HG03469 (cell line): ENCODE data around the gene EXOSC5.
A peak's percentile ranks its signal among the peaks of the same experiment; 100 is the strongest.
"Not testable (repeated sequence)": the region's sequence is repeated elsewhere in the genome, so short reads cannot be mapped to it uniquely, and the experiment has no call there.

Experiments
- ATAC-seq: cut with Tn5 transposase; IDR thresholded peaks from one replicate; pipeline ENCODE4 v1.9.1; 2021; ENCODE audit warnings: mild to moderate bottlenecking, moderate library complexity, moderate number of reproducible peaks; ENCODE audit not compliant: unreplicated experiment

Gene EXOSC5

DNA sequence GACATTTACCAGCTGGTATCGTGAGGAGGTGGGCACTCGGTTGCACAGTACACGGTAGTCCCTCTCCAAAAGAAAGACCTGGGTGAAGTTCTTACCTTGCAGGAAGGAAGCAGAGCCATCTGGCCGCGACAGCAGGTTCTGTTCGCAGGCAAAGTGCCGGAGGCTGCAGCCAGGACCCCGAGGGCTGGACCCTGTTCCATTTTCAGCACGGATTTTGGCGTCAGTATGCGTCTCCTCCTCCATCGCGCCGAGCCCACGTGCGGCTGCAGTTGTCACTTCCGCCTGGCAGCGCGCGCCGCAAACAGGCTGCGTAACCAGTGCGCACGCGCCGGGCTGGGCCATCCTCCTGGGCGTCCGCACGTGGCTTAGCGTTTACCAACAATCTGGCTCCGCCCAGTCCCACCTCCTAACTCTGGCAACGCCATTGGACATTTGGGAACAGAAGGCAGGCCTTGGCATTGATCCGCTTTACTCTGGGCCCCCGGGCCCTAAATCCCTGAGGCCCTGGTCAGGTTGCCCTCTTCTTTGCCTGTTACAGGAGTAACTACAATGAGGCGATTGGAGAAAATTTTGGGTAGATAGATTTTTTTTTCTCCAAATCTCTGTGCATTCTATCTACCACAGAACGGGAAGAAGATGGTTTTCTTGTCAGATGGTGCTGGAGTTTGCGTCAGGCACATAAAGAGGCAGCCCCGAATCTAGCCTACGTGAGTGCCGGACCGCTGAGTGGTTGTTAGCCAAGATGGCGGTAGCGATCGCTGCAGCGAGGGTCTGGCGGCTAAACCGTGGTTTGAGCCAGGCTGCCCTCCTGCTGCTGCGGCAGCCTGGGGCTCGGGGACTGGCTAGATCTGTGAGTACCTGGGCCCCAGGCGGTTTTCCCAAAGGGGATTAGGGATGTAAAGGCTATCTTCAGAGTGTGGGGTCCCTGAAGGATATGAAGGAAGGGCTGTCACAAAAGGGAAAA, at the start of gene EXOSC5, which contains the start of gene BCKDHA:
TSS of gene EXOSC5 (minus strand) at position 274 of the 964 bp plus-strand sequence. CDS start at position 243, 31 bp downstream.
TSS of gene BCKDHA (plus strand) at position 733 of the 964 bp plus-strand sequence. CDS start at position 743, 10 bp downstream.
- peak; percentile 77 for ATAC-seq

DNA sequence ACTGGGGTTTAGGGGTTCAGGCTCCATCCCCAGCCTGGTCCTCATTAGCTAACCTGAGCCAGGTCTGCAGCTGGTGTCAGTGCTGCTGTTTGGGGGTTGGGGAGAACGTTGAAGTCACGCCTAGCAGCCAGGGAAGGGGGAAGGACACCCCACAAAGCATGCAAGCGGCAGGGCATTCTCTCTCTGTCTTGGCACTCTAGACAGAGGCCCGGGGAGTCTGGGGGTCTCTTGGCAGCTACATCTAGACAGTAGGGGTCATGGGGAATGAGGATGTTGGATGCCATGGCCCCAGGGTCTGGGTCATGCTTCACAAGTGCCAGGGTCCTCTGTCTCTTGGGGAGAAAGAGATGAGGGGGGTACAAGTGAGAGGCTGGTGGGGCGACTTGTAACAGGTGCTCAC, 48.4 kb upstream of the EXOSC5 start:
- no peak for ATAC-seq

DNA sequence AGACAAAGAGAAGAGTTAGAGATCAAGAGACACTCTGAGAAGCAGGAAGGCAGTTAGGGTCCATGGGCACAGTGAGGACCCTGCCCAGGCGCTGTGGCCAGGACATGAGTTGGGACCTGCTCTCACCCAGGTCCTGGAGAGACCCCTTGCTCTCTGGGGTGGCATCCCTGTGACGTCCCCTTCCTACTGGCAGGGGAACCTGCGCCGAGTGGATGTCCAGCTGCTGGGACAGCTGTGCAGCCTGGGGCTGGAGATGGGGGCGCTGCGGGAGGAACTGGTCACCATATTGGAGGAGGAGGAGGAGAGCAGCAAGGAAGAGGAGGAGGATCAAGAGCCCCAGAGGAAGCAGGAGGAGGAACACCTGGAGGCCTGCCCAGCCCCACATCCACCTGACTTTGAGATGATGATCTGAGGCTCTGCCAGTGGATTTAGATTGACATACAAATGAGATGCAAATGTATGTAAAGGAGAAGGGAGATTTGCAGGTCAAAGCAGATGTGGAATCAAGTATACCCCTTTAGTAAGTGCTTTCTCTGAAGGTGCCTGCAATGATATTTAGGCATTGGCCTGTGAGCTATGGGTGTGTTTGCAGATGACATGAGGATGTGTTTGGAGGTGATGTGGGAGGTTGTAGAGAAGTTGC, 46.8 kb upstream of the EXOSC5 start:
- no peak for ATAC-seq

DNA sequence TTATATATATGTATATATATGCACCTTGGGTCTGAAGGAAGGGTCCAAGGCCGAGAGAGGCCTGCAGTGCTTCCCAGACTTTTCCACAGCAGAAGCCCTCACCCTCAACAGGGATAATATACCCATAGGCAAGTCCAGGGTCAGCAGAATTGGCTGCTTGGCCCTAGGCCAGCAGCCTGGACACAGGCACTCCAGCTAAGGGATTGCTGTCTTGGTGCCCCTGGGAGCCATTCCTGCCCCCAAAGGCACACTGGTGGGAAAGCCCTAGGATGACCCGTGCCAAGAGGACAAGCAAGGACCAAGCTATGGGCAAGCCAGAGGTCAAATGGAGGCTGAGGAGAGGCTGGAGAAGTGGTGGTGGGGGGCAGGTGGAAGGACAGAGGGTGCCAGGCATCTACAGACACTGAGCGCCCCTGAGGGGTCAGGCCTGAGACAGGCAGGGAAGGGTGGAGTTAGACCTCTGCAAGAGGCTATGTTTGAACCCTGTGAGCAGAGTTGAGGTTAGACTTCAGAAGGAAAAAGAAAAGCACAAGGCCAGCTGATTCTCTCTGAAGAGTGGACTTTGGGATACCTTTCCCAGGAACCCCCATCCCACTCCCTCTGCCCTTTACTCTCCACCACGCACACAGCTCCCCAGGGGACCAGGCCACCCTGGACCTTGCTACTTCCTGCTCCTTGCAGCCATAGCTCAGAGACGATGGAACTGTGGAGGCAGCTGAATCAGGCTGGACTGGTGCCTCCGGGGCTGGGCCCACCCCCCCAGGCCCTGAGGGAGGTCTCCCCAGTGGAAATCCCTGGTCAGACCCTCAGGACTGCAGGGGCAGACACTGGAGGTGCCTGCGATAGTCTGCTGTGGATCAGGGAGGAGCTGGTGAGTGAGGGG, 45.6 kb upstream of the EXOSC5 start, which contains the start of gene ERICH4:
TSS of gene ERICH4 (plus strand) at position 684 of the 883 bp plus-strand sequence. CDS start at position 698, 14 bp downstream.
- no peak for ATAC-seq

DNA sequence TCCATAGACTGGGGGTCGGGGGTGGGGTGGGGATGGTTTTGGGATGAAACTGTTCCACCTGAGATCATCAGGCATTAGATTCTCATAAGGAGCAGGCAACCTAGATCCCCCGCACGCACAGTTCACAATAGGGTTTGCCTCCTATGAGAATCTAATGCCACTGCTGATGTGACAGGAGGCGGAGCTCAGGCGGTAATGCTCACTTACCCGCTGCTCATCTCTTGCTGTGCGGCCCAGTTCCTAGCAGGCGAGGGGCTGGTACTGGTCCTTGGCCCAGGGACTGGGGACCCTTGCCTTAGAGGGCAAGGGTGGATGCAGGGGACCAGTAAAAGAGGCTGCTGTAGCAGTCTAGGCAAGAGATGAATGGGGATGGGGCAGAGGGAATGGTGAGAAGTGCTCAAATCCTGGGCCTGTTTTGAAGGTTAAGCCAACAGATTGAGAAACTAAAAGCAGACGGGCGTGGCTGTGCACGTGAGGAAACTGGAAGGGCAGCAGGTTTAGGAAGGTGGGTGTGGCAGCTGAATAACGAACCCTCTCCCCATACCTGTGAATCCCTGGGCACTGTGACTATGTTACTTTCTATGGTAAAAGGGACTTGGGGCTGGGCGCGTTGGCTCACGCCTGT, 44.3 kb upstream of the EXOSC5 start:
- ATAC-seq = no peak

DNA sequence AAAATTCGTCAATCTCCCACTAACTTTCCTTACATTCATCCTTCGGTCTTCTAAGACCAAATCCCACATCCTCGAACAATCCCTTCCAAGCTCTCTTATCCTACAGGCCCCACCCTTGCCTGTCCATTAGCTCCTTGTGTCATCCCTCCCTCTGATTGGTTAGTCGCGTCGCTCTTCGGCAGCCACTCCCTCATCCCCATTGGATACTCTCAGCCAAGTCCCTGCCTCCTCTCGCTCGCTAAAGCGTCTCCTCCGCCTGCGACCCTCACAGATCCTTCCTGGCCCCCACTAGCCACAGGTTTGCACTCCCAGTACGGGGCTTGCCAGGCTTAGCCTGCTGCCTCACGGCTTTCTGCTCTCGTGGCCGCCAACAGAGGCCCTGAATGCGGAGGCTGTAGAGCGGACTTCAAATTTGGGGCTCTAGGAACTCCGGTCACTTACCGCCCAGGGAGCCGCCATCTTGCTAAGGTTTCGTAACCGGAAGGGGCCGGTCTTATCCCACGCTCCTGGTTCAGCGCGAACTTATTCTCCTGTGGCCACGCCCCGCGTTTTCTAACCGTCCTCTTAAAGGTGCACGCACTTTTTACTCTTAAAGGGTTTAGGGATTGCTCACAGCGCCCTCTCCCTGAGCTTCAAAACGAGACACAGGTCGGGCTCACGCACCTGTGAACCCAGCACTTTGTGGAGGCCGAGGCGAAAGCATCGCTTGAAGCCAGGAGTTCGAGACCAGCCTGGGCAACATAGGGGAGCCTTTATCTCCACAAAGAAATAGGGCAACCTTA, 42.5 kb upstream of the EXOSC5 start, which contains the start of gene DMAC2:
TSS of gene DMAC2 (minus strand) at position 472 of the 782 bp plus-strand sequence. CDS start at position 459, 13 bp downstream.
- ATAC-seq = peak; percentile 76

DNA sequence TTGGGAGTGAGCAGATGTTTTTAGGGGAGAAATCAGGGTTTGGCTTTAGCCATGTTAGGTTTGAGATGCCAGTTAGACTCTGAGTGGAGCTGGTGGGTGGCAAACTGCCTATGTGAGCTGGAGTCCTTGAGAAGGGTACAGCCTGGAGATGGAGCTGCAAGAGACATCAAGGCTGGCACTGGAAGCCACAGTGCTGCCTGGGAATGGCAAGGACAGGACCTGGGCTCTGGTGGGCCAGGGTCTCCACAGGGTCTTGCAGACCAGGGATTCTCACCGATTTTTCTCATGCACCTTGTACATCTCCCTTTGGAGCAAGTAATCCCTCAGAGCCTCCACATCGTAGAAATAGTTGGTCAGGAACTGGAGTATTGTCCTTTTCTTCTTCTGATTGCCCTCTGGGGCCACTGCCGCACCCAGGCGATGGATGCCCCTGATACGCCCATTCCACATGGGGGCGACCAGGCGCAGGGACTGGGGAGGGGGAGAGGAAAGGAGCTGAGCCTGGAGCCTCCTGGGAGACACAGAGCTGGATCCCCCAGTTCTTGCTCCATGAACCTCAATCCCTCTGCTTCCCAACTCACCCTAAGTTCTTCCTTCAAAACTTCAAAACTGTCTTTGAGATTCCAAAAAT, 40.9 kb upstream of the EXOSC5 start:
- no peak for ATAC-seq

DNA sequence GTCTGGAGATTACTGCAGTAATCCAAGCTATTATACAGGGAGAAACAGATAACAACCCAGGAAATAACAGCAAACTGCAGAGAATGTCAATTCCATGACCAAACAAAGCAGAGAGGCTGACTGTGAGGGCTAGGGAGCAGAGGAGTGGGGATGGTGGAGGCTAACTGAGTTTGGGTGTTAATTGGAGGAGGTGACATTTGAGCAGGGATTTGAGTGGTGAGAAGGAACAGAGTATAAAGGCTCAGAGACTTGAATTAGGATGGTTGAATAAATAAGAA, 39.5 kb upstream of the EXOSC5 start:
- ATAC-seq = no peak

DNA sequence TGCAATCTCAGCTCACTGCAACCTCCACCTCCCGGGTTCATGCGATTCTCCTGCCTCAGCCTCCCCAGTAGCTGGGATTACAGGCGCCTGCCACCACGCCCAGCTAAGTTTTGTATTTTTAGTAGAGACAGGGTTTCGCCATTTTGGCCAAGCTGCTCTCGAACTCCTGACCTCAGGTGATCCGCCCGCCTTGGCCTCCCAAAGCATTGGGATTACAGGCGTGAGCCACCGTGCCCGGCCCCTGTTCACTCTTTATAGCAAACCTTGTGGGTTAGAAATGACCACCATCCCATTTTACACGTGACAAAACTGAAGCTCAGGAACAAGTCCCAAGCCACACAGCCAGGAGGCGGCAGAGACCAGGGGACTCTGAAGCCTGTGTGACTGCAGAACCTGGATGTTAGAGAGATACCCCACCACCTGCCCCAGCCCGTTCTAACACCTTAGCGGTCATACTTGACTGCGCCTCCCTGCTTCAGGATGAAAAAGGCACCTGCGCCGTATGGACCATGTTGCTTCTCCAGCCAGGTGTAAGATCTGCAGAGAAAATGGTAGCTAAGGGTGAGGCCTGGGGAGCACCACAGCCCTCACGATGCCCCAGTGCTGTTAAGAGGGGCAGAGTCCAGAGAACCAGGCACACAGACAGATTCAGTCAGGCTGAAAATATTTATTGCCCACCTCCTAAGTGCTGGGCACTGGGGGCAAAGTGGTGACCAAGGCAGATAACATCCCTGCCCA, 38.9 kb upstream of the EXOSC5 start:
- no peak for ATAC-seq

DNA sequence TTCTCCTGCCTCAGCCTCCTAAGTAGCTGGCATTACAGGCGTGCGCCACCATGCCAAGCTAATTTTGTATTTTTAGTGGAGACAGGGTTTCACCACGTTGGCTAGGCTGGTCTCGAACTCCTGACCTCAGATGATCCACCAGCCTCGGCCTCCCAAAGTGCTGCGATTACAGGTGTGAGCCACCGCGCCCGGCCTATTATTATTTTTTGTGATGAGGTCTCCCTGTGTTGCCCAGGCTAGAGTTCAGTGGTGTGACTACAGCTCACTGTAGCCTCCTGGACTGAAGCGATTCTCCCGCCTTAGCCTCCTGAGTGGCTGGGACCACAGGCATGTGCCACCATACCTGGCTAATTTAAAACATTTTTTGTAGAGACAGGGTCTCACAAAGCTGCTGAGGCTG, 38.2 kb upstream of the EXOSC5 start:
- ATAC-seq = not testable (repeated sequence)

DNA sequence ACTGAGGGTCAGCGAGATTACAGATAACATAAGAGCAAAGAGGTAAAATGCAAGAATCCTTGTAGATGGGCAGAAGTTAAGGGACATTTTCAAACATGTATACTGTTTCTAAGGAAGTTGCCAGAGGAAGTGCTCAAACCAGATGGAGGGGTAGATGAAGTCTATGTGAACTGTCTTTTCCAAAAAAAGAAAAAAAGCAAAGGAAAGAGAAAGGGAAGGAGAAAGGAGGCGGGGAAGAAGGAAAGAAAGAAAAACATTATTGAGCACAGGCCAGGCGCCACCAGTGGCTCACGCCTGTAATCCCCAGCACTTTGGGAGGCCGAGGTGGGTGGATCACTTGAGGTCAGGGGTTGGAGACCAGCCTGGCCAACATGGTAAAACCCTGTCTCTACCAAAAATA, 37.3 kb upstream of the EXOSC5 start:
- ATAC-seq = no peak

DNA sequence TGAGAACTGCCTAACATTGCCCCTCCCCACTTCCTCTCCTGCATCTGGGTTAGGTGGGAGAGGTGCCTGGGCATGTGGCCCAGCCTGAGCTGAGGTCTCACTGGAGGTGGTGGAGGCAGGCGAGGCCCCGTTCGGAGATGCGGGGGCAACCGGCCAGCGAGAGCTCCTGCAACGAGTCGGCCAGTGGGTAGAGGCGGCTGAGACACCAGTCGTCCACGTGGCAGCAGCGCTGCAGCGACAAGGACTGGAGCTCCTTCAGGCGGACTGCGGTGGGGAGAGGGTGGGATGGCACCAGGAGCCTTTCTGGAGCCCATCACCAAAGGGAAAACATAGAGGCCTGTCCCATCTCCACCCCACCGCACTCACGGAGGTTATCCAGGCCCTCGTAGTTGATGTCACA, 36.0 kb upstream of the EXOSC5 start:
- no peak for ATAC-seq

DNA sequence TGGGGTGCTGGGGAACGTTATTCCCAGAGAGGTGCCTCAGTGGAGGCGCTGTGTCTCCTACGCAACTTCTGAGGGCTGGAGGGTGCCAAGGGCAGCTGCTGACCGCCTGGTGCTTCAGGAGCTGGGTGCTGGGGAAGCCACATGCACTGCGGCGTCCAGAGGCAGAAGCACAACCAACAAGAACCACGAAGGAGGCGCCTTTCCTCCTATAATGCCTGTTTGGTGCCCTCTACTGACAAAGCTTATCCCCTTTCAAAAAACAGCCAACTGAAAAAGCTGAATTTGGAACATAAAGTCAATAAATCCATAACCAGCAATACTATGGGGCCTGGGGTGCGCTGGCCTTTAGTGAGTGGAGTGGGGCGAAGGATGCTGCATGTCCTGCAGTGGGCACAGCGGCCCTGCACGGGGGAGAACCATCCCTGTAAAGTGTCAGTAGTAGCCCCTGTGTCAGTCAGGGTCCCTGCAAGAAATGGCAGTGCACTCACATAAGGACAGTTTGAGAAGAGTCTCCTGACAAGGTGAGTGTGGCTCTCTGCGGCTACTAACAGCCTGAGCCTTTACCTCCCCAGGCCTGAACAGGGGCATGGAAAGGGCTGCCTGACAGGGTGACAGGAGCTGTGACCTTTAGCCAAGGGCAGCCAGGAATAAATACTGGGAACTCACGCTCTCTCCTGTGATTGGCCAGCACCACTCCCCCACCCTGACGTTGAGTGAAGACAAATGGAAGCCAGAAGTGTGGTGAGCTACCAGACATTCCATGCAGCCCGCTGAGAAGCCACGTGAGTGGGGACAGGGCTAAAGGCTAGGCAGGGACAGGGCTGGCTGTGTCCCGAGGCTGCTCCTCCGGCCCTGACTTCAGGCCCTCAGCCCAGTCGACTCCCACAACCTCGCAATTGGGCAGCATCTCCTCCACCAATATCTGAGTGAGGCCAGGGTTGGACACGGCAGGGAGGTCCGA, 34.5 kb upstream of the EXOSC5 start:
- no peak for ATAC-seq

DNA sequence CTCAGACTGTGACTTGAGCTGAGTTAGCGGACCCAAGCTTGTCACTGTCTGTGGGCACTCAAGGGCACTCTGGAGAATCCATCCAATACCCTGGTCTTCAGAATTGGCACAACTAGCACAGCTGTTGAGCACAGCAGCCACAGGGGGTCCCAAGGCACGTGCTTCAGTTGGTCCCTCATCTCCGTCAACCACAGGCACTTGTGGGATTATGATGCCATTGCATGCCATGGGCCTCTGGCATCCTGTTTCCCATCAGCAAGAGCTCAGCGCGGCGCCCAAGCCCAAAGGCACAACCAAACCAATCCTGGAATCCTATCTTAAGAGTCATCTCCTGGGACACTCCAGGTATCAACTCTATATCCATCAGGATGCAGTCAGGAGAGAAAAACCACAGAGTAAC, 33.8 kb upstream of the EXOSC5 start:
- no peak for ATAC-seq

DNA sequence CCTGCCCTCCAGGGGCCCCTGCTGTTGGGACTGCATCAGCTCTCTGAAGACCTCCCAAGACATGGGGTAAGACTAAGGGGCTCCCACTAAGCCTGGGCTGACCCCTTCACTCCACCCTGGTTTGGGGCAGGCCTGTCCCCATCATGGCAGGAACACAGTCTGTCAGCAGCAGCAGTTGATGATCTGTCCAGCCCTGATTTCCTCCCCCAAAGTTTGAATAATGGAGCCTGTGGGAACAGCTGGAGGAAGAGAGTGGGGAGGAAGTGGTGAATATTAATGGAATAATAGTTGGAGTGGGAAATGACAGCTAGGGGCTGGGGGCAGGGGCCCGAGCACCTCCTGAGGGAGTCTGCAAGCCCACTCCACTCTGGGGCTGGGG, 31.3 kb upstream of the EXOSC5 start:
- ATAC-seq = no peak

DNA sequence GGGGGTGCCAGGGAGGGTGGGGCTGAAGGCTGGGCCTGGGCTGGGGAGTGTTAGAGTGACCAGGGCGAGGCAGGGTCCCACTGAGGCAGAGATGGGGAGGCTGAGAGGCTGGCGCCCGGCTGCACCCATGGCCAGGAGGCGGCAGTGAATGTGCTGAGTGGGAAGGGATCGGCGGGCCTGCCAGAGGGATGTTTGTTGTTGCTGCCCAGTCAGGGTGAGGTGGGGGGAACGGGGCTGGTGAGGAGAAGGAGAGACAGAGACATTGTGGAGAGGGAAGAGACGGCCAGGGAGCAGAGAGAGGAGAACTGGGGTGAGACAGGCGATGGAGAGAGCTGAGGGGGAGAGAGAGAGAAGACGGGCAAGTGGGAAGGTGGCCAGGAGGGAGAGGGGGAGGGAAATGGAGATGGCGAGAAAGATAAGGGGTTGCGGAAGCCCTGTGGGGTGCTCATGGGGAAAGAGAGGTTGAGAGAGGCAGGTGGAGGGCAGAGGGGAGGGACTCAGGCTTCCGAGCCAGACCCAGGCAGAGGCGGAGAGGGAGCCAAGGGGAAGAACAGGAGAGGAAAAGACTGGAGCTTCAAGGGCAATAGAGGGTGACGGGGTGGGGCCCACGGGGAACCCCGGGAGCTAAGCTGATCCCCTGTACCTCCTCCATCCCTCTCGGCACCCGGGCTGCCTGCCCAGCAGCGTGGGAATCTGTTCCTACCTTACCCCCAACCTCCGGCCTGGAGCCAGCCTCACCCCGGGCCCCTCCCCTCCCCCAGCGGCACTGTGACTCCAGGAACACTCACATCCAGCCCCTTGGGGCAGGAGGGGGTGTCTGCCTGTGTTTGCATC, 30.7 kb upstream of the EXOSC5 start:
- no peak for ATAC-seq
